ENCODE data around the gene ORC5.

The ORC5 gene

DNA sequence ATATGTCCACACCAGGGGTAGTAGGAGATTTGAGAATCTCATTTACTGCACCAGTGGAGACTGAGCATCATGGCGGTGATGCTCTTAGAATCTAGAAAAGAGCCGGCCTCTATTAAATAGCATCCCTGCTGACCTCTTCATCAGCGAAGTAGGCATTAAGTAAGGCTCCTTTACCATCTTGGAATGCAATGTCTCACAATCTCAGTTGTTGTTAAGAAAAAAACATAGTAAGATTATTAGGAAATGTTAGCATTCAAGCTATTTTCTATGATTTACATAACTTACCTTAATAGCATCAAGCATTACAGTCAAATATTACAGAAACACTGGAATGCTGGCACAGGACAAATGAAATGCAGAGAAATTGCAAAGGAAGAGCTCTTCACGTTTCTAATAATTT, 54.5 kb downstream of the ORC5 start:
- TF ChIP-seq, protein P1, sequence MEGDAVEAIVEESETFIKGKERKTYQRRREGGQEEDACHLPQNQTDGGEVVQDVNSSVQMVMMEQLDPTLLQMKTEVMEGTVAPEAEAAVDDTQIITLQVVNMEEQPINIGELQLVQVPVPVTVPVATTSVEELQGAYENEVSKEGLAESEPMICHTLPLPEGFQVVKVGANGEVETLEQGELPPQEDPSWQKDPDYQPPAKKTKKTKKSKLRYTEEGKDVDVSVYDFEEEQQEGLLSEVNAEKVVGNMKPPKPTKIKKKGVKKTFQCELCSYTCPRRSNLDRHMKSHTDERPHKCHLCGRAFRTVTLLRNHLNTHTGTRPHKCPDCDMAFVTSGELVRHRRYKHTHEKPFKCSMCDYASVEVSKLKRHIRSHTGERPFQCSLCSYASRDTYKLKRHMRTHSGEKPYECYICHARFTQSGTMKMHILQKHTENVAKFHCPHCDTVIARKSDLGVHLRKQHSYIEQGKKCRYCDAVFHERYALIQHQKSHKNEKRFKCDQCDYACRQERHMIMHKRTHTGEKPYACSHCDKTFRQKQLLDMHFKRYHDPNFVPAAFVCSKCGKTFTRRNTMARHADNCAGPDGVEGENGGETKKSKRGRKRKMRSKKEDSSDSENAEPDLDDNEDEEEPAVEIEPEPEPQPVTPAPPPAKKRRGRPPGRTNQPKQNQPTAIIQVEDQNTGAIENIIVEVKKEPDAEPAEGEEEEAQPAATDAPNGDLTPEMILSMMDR (IDR thresholded peaks at IDR 0.05): no peak

DNA sequence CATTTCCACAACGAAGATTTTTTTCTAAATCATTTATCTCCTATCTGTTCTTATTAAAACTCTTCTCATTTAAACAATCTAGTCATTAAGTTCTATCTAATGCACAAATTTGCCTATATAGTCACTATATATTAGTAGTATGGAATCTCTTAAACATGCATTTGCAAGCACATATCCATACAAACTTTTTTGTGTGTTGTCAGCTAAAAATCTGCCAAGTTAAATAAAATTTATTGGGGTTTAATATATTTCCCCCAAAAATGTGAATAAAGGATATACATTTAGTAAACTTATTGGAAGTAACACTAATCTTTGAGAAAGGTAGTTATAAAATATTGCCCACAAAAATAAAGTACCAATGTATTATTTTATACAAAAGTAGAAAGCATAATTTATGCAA, 55.3 kb downstream of the ORC5 start:
- TF ChIP-seq, protein P1 (IDR thresholded peaks at IDR 0.05): no peak

DNA sequence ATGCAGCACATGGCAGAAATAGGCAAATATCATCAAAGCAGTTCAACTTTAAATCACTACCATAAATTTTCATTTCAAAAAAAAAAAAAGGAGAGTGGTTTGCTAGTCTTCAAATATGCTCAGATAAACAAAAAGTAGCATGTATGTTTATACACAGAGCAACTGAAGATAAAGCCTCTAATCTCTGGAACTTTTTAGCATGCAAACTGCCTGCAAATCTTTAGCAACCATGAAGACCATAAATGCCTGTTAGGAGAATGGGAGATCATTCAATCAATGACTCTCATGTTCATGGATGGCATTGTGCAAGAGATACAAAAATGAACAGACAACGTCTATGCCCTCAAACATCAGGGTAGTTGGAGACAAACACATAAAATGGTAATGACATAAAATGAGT, 57.3 kb downstream of the ORC5 start:
- TF ChIP-seq, protein P1 (IDR thresholded peaks at IDR 0.05): no peak

DNA sequence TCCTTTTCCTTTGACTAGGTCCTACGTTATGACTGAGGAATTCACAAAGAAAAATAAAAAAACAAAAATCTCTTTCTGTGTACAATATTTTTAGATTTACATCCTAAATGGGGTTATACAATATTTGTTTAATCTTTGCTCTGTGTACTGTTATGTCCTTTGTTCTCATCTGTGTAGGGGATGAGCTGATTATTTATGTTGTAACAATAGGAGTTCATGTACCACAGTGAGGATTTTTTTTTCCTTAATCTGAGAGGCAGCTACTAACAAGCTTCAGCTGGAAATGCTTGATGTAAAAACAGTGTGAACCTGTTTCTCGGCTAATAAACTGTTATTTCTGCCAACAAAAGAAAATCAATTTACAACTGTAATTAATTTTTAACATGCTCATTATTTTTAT, 58.0 kb downstream of the ORC5 start:
- TF ChIP-seq, protein P1 (IDR thresholded peaks at IDR 0.05): no peak

DNA sequence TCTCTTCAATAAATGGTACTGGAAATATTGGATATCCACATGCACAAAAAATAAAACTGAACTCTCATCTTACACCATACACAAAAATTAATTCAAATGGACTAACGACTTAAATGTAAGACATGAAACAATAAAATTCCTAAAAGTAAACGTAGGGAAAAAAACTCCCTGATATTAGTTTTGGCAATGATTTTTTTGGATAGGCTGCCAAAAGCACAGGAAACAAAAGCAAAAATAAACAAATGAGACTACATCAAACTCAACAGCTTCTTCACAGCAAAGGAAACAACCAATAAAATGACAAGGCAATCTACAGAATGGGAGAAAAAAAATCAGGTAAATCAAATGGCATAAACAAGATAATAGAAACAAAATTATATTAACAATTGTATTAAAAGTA, 65.7 kb downstream of the ORC5 start:
- TF ChIP-seq, protein P1 (IDR thresholded peaks at IDR 0.05): no peak

DNA sequence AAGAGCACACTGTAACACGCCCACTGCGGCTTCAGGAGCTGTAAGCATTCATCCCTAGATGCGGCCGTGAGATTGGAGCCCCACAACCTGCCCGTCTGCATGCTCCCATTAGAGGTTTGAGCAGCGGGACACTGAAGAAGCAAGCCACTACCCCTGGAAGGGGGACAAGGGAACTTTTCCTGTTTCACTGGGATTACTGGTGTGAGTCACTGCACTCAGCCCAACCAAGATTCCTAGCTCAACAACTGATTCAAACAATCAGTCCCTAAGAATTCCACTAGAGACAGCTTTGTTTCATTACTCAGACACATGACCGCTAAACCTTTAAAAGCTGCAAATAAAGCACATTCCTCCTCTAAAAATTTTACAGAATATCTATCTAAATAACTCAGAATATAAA, 69.8 kb downstream of the ORC5 start:
- TF ChIP-seq, protein P1 (IDR thresholded peaks at IDR 0.05): no peak

DNA sequence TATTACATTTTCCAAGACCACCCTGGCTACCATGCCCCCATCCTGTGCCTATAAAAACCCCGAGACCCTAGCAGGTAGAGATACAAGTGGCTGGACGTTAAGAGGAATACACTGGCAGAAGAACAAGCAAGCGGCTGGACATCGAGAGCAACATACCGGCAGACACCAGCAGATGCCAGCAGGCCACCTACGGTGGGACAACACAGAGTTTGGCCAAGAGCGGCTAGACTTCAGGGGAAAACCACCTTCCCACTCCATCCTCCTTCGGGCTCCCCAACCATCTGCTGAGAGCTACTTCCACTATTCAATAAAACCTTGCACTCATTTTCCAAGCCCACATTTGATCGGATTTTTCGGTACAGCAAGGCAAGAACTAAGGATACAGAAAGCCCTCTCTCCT, 70.3 kb downstream of the ORC5 start:
- TF ChIP-seq, protein P1 (IDR thresholded peaks at IDR 0.05): no peak

DNA sequence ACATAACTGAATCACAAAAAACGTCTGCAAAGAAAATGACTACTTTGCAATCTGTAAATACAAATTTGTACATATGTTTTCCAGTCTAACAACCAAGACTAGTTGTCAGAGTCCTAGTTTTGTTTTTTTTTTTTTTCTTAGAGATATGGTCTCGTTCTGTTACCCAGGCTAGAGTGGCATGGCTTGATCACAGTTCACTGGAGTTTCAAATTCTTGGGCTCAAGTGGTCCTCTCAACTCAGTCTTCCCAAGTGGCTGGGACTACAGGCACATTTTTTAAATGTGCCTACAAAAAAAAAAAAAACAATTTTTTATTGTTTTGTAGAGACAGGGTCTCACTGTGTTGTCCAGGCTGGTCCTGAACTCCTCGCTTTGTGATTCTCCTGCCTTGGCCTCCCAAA, 70.8 kb downstream of the ORC5 start:
- TF ChIP-seq, protein P1 (IDR thresholded peaks at IDR 0.05): no peak

Data from LNCAP (cell line).